IMR-90 (cell line): ENCODE data around the gene AGO1. TPM values are rescaled to one million over a fixed set of nuclear protein-coding genes. Genes with fewer than 3 reads are reported as not detected.

Source experiments
- ATAC-seq: fragments of 200-7000 bp; cut with Tn5 transposase; 2 replicates; pipeline ENCODE4 v1.9.1; 2020; ENCODE audit warnings: low read depth, mild to moderate bottlenecking, moderate library complexity
- BruUV-seq: library from RNA; stranded (reverse); fragments of 400-500 nt; replicated peaks from 2 replicates; lab custom pipeline; 2021; lab: Mats Ljungman, UMichigan
- CTCF ChIA-PET: fragments of 300-600 bp; formaldehyde crosslinking; extraction: SDS; loops from one replicate; lab custom pipeline; 2021; ENCODE audit warnings: antibody characterized with exemption; lab: Yijun Ruan, JAX
- POLR2A ChIA-PET: fragments of 300-600 bp; sonication (Branson Sonifier 250); formaldehyde crosslinking; loops from one replicate; lab custom pipeline; 2022; ENCODE audit warnings: antibody characterized with exemption; ENCODE audit not compliant: unreplicated experiment; lab: Charles Lee
- DNase-seq: peaks from one replicate; pipeline ENCODE4 v3.0.0; 2013
- H2AFZ ChIP-seq: replicated peaks from 2 replicates; pipeline ENCODE3; 2013; ENCODE audit warnings: low read length, mild to moderate bottlenecking; ENCODE audit not compliant: poor library complexity
- H2AK5ac ChIP-seq: 2 replicates; pipeline ENCODE4 v1.6.1; 2013; ENCODE audit warnings: low read depth, low read length, inconsistent platforms
- H2AK9ac ChIP-seq: replicated peaks from 2 replicates; pipeline ENCODE3; 2013; ENCODE audit warnings: mild to moderate bottlenecking, low read depth, low read length, moderate library complexity; ENCODE audit not compliant: poor library complexity
- H2BK120ac ChIP-seq: 2 replicates; pipeline ENCODE4 v1.6.1; 2013; ENCODE audit warnings: low read depth, low read length, inconsistent platforms
- H2BK15ac ChIP-seq: 3 replicates; pipeline ENCODE4 v1.6.1; 2013; ENCODE audit warnings: low read depth, low read length, inconsistent platforms
- H2BK20ac ChIP-seq: 2 replicates; pipeline ENCODE4 v1.6.1; 2013; ENCODE audit warnings: low read depth, mild to moderate bottlenecking, inconsistent platforms, low read length, moderate library complexity
- H2BK5ac ChIP-seq: 2 replicates; pipeline ENCODE4 v1.6.1; 2013; ENCODE audit warnings: mild to moderate bottlenecking, low read depth, low read length, inconsistent platforms; ENCODE audit not compliant: poor library complexity, severe bottlenecking
- H3K14ac ChIP-seq: replicated peaks from 2 replicates; pipeline ENCODE4 v1.6.1; 2013; ENCODE audit warnings: low read depth, low read length, inconsistent platforms
- H3K18ac ChIP-seq: 2 replicates; pipeline ENCODE4 v1.6.1; 2013; ENCODE audit warnings: low read depth, low read length, control low read depth
- H3K23ac ChIP-seq: 2 replicates; pipeline ENCODE4 v1.6.1; 2013; ENCODE audit warnings: low read depth, low read length, inconsistent platforms
- H3K27ac ChIP-seq: 2 replicates; pipeline ENCODE4 v1.5.1; 2013; ENCODE audit warnings: mild to moderate bottlenecking, control low read depth, low read length; ENCODE audit not compliant: insufficient read depth
- H3K27me3 ChIP-seq: 2 replicates; pipeline ENCODE4 v1.6.1; 2013; ENCODE audit warnings: low read length; ENCODE audit not compliant: control insufficient read depth, insufficient read depth
- H3K36me3 ChIP-seq: 2 replicates; pipeline ENCODE4 v1.6.1; 2013; ENCODE audit warnings: low read length, mixed read lengths; ENCODE audit not compliant: control insufficient read depth, insufficient read depth
- H3K4ac ChIP-seq: 2 replicates; pipeline ENCODE4 v1.6.1; 2013; ENCODE audit warnings: low read depth, low read length, inconsistent platforms
- H3K4me1 ChIP-seq: 2 replicates; pipeline ENCODE4 v1.6.1; 2013; ENCODE audit warnings: low read length, mixed read lengths; ENCODE audit not compliant: control insufficient read depth, insufficient read depth
- H3K4me2 ChIP-seq: 2 replicates; pipeline ENCODE4 v1.6.1; 2013; ENCODE audit warnings: low read depth, mild to moderate bottlenecking, control low read depth, low read length, moderate library complexity
- H3K4me3 ChIP-seq: 2 replicates; pipeline ENCODE4 v1.5.1; 2013; ENCODE audit warnings: low read depth, mild to moderate bottlenecking, control low read depth, low read length, moderate library complexity; ENCODE audit not compliant: insufficient read depth
- H3K56ac ChIP-seq: 2 replicates; pipeline ENCODE4 v1.6.1; 2013; ENCODE audit warnings: low read length, inconsistent platforms; ENCODE audit not compliant: insufficient read depth; ENCODE audit errors: extremely low read depth
- H3K79me1 ChIP-seq, 2 experiments: 2 replicates each; pipeline ENCODE4 v1.6.1; 2013; ENCODE audit warnings: low read length in 2 of 2, inconsistent platforms in 1 of 2, low read depth in 1 of 2
- H3K9ac ChIP-seq: 2 replicates; pipeline ENCODE4 v1.6.1; 2013; ENCODE audit warnings: low read depth, low read length, control low read depth
- H3K9me1 ChIP-seq: 2 replicates; pipeline ENCODE4 v1.6.1; 2013; ENCODE audit warnings: low read length, inconsistent platforms; ENCODE audit not compliant: insufficient read depth
- H3K9me3 ChIP-seq: 2 replicates; pipeline ENCODE4 v1.6.1; 2013; ENCODE audit warnings: low read length; ENCODE audit not compliant: control insufficient read depth, insufficient read depth
- H4K20me1 ChIP-seq: 2 replicates; pipeline ENCODE4 v1.6.1; 2013; ENCODE audit warnings: low read length, inconsistent platforms; ENCODE audit not compliant: insufficient read depth
- H4K5ac ChIP-seq: 2 replicates; pipeline ENCODE4 v1.6.1; 2013; ENCODE audit warnings: mild to moderate bottlenecking, low read depth, low read length, control low read depth
- H4K8ac ChIP-seq, 2 experiments: 2 replicates each; pipeline ENCODE4 v1.6.1; 2013; ENCODE audit warnings: low read depth in 2 of 2, low read length in 2 of 2, control low read depth in 1 of 2, inconsistent platforms in 1 of 2
- H4K91ac ChIP-seq: 2 replicates; pipeline ENCODE4 v1.6.1; 2013; ENCODE audit warnings: low read depth, low read length, inconsistent platforms; ENCODE audit not compliant: insufficient read depth
- BHLHE40 ChIP-seq: fragments of 150-350 bp; IDR thresholded peaks from 2 replicates; pipeline ENCODE4 v1.6.1; 2016; ENCODE audit warnings: mild to moderate bottlenecking, low read depth, low read length
- CEBPB ChIP-seq: IDR thresholded peaks from 2 replicates; pipeline ENCODE4 v1.6.1; 2012; ENCODE audit warnings: low read depth, low read length, improper control_type of control experiment
- CHD1 ChIP-seq: IDR thresholded peaks from 2 replicates; pipeline ENCODE4 v1.6.1; 2012; ENCODE audit warnings: low read depth, low read length, improper control_type of control experiment
- CTCF ChIP-seq: conservative IDR thresholded peaks from 2 replicates; pipeline ENCODE4 v1.5.1; 2012; ENCODE audit warnings: mild to moderate bottlenecking, low read depth, low read length, improper control_type of control experiment
- ELK1 ChIP-seq: fragments of 150-350 bp; IDR thresholded peaks from 2 replicates; pipeline ENCODE4 v1.6.1; 2016; ENCODE audit warnings: low read depth, mild to moderate bottlenecking, low read length, moderate library complexity, borderline replicate concordance
- FOS ChIP-seq: fragments of 150-350 bp; IDR thresholded peaks from 2 replicates; pipeline ENCODE4 v1.6.1; 2016; ENCODE audit warnings: low read depth, low read length
- MAZ ChIP-seq: IDR thresholded peaks from 2 replicates; pipeline ENCODE4 v1.6.1; 2012; ENCODE audit warnings: low read depth, mild to moderate bottlenecking, low read length, improper control_type of control experiment, moderate library complexity, borderline replicate concordance
- MXI1 ChIP-seq: IDR thresholded peaks from 2 replicates; pipeline ENCODE4 v1.6.1; 2012; ENCODE audit warnings: low read depth, mild to moderate bottlenecking, low read length, moderate library complexity, borderline replicate concordance
- NFE2L2 ChIP-seq: fragments of 150-350 bp; IDR thresholded peaks from 2 replicates; pipeline ENCODE4 v1.6.1; 2016; ENCODE audit warnings: low read depth, mild to moderate bottlenecking, low read length
- POLR2A ChIP-seq: IDR thresholded peaks from 2 replicates; pipeline ENCODE4 v1.6.1; 2012; ENCODE audit warnings: mild to moderate bottlenecking, low read depth, low read length
- RCOR1 ChIP-seq: IDR thresholded peaks from 2 replicates; pipeline ENCODE4 v1.6.1; 2012; ENCODE audit warnings: mild to moderate bottlenecking, low read length, improper control_type of control experiment; ENCODE audit not compliant: insufficient replicate concordance
- SMC3 ChIP-seq: fragments of 150-350 bp; IDR thresholded peaks from 2 replicates; pipeline ENCODE4 v1.6.1; 2016; ENCODE audit warnings: low read depth, mild to moderate bottlenecking, antibody characterized with exemption, low read length, moderate library complexity
- USF2 ChIP-seq: fragments of 150-350 bp; IDR thresholded peaks from 2 replicates; pipeline ENCODE4 v1.6.1; 2017; ENCODE audit warnings: mild to moderate bottlenecking, antibody characterized with exemption, low read length, low read depth
- WGBS, 2 experiments: methylation state at CpG; one replicate each; pipeline versions ENCODE4 v1.1.5 to v1.1.7; 2013; ENCODE audit warnings: missing lambda C conversion rate in 2 of 2; ENCODE audit not compliant: insufficient read length in 1 of 2; ENCODE audit errors: extremely low coverage in 2 of 2; 5-methylcytosine and 5-hydroxymethylcytosine counted together
- dilution Hi-C: fragments of 300-500 bp; cut with HindIII; formaldehyde crosslinking; loops from one replicate; pipeline ENCODE4 v1.14.3; 2018; ENCODE audit warnings: low sequenced_read_pairs; ENCODE audit not compliant: unreplicated experiment
- in situ Hi-C: fragments of 300-500 bp; cut with MboI; formaldehyde crosslinking; loops from 3 replicates; pipeline ENCODE4 v1.14.3; 2019; ENCODE audit warnings: low sequenced_read_pairs, inconsistent platforms, mixed read lengths
- intact Hi-C: fragments of 100-400 bp; cut with micrococcal nuclease; formaldehyde crosslinking; loops from 2 replicates; pipeline ENCODE4 v1.10.0; 2022
- polyA plus RNA-seq, 3 experiments: library from polyadenylated mRNA; depleted of rRNA; stranded (reverse); fragments of >200 nt; gene quantifications; 2 replicates each; pipeline ENCODE4 v1.2.3, GENCODE V29; 2012; ENCODE audit warnings: low replicate concordance in 1 of 3
- total RNA-seq: library from RNA; depleted of rRNA; stranded (reverse); fragments of >200 nt; gene quantifications from 2 replicates; pipeline ENCODE4 v1.2.3, GENCODE V29; 2012

AGO1 gene
- total and polyA plus RNA-seq, 2 of the 4 experiments (the other 2 are of a cell fraction): 11.3 to 21.5 TPM

- TF ChIP-seq SMC3 (no peak), USF2 (no peak)
These were observed 49.6 kb upstream of the AGO1 start (continued) for GRCh38 chr1:35833395-35833794.

GRCh38 chr1:35834218-35834617, 48.8 kb upstream of the AGO1 start:
- dilution Hi-C loops (no loop called here), intact Hi-C loops (no loop called here), in situ Hi-C loops (no loop called here)
- no peak overlapping the region for H3K18ac ChIP-seq
- no peaks in the 10 kb centered on the region for H3K9me3 ChIP-seq
- no peaks in the 10 kb centered on the region for H4K20me1 ChIP-seq
- no peak overlapping the region for H2BK20ac ChIP-seq
- no peak overlapping the region for H4K8ac ChIP-seq
- H3K9ac ChIP-seq: no peak overlapping the region
- no peak overlapping the region for H3K56ac ChIP-seq
- H3K23ac ChIP-seq: no peak overlapping the region
- H3K4me3 ChIP-seq: no peak overlapping the region
- no peak overlapping the region for H2BK120ac ChIP-seq
- H2AFZ ChIP-seq: no peak overlapping the region
- no peaks in the 10 kb centered on the region for H3K27me3 ChIP-seq
- no peak overlapping the region for H4K91ac ChIP-seq
- H3K79me1 ChIP-seq: no peaks in the 10 kb centered on the region
- ATAC-seq: no peak
- BruUV-seq: no TSS peak
- WGBS, 2 experiments: 100% methylated on average over 1 of the region's 2 CpGs; no CpG with 5 or more reads in 1 of the 2 experiments
- no peak overlapping the region for H2AK5ac ChIP-seq
- no peak overlapping the region for H2BK15ac ChIP-seq
- H3K36me3 ChIP-seq: peaks cover 32% of the 10 kb centered on the region
- no peak overlapping the region for H2BK5ac ChIP-seq
- H3K9me1 ChIP-seq: no peaks in the 10 kb centered on the region
- ChIA-PET CTCF (interaction anchor here (1.2 kb wide), 1 partner anchor 17 kb away, joined by 4 read pairs; no protein-coding TSS in a partner anchor), POLR2A (no interaction called here)
- no peak overlapping the region for H3K27ac ChIP-seq
- no peak overlapping the region for H3K4me2 ChIP-seq
- H3K4ac ChIP-seq: no peak overlapping the region
- H2AK9ac ChIP-seq: no peak overlapping the region
- no peak overlapping the region for H4K5ac ChIP-seq
- no peaks in the 10 kb centered on the region for H3K4me1 ChIP-seq
- no peak overlapping the region for H3K14ac ChIP-seq
- DNase-seq: no peak
- TF ChIP-seq CHD1 (no peak), NFE2L2 (no peak), FOS (no peak), SMC3 (no peak), MAZ (no peak), POLR2A (no peak), BHLHE40 (no peak), USF2 (no peak), MXI1 (no peak), RCOR1 (no peak), ELK1 (no peak), CTCF (no peak), CEBPB (no peak)
